OCI-LY7 (cell line): Measurements from ENCODE around the gene OPRL1.

Source experiments
- CTCF ChIP-seq: fragments of 200-600 bp; sonication (generic); conservative IDR thresholded peaks from 2 replicates; pipeline ENCODE4 v1.5.1; 2014; ENCODE audit warnings: mild to moderate bottlenecking, antibody characterized with exemption, low read length, moderate library complexity, mixed read lengths
- EZH2phosphoT487 ChIP-seq: fragments of 200-600 bp; sonication (generic); IDR thresholded peaks from 2 replicates; pipeline ENCODE4 v1.6.1; 2018; ENCODE audit warnings: low read depth, borderline replicate concordance, mild to moderate bottlenecking, mixed run types, antibody characterized with exemption, low read length, moderate library complexity, mixed read lengths

- TF ChIP-seq CTCF: no peak
- no peak for TF ChIP-seq EZH2phosphoT487
Observed at GRCh38 chr20:64037498-64038213, 42.2 kb upstream of the OPRL1 start.
